HCT116 (cell line): ENCODE results near the gene LHPP.

Experiments
- POLR2A ChIP-seq: IDR thresholded peaks from 2 replicates; pipeline ENCODE4 v1.7.0; 2011; ENCODE audit warnings: borderline replicate concordance; ENCODE audit not compliant: insufficient read depth, insufficient read length; ENCODE audit errors: extremely low read depth
- POLR2AphosphoS5 ChIP-seq: IDR thresholded peaks from 2 replicates; pipeline ENCODE4 v1.6.1; 2011; ENCODE audit warnings: mild to moderate bottlenecking, low read depth, low read length, moderate library complexity
- TF ChIP-seq, protein P1 (sequence below): IDR thresholded peaks from 2 replicates; pipeline ENCODE4 v1.6.1; 2012; ENCODE audit warnings: low read depth
- TF ChIP-seq, protein P2 (sequence below), 3 experiments: fragments of 200-600 bp in 1 of 3; sonication (generic) in 1 of 3; IDR thresholded peaks in 2 of 3; conservative IDR thresholded peaks in 1 of 3; 2 replicates each; pipeline ENCODE4 v1.5.1; 2012 to 2017; ENCODE audit warnings: low read depth in 2 of 3, low read length in 2 of 3, antibody characterized with exemption in 1 of 3, borderline replicate concordance in 1 of 3, control low read depth in 1 of 3, mild to moderate bottlenecking in 1 of 3, mixed read lengths in 1 of 3, mixed run types in 1 of 3, moderate library complexity in 1 of 3; ENCODE audit not compliant: insufficient read depth in 1 of 3

DNA sequence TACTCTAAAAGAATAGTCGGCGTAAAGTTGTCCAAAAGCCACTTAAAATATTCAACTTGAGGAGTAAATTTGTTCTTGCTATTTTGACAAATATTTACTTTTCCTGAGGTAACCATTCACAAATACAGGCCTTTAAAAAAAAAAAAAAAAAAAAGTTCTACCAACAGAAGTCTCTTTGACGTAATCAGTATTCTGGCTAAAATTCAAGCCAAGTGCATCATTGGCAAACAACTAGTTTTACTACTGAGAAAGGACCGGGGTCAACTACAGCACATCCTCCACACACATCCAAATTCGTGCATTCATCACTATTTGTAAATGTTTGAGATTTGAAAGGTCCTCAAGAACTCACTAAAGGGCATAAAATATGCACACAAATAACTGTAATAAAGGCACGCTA, 44.9 kb upstream of the LHPP start:
- TF ChIP-seq, protein P1, sequence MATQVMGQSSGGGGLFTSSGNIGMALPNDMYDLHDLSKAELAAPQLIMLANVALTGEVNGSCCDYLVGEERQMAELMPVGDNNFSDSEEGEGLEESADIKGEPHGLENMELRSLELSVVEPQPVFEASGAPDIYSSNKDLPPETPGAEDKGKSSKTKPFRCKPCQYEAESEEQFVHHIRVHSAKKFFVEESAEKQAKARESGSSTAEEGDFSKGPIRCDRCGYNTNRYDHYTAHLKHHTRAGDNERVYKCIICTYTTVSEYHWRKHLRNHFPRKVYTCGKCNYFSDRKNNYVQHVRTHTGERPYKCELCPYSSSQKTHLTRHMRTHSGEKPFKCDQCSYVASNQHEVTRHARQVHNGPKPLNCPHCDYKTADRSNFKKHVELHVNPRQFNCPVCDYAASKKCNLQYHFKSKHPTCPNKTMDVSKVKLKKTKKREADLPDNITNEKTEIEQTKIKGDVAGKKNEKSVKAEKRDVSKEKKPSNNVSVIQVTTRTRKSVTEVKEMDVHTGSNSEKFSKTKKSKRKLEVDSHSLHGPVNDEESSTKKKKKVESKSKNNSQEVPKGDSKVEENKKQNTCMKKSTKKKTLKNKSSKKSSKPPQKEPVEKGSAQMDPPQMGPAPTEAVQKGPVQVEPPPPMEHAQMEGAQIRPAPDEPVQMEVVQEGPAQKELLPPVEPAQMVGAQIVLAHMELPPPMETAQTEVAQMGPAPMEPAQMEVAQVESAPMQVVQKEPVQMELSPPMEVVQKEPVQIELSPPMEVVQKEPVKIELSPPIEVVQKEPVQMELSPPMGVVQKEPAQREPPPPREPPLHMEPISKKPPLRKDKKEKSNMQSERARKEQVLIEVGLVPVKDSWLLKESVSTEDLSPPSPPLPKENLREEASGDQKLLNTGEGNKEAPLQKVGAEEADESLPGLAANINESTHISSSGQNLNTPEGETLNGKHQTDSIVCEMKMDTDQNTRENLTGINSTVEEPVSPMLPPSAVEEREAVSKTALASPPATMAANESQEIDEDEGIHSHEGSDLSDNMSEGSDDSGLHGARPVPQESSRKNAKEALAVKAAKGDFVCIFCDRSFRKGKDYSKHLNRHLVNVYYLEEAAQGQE, result no peak
- TF ChIP-seq POLR2A (no peak), POLR2AphosphoS5 (no peak)
- TF ChIP-seq, protein P2, sequence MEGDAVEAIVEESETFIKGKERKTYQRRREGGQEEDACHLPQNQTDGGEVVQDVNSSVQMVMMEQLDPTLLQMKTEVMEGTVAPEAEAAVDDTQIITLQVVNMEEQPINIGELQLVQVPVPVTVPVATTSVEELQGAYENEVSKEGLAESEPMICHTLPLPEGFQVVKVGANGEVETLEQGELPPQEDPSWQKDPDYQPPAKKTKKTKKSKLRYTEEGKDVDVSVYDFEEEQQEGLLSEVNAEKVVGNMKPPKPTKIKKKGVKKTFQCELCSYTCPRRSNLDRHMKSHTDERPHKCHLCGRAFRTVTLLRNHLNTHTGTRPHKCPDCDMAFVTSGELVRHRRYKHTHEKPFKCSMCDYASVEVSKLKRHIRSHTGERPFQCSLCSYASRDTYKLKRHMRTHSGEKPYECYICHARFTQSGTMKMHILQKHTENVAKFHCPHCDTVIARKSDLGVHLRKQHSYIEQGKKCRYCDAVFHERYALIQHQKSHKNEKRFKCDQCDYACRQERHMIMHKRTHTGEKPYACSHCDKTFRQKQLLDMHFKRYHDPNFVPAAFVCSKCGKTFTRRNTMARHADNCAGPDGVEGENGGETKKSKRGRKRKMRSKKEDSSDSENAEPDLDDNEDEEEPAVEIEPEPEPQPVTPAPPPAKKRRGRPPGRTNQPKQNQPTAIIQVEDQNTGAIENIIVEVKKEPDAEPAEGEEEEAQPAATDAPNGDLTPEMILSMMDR (IDR thresholded peaks at IDR 0.05 in 2 of 3, conservative IDR thresholded peaks at IDR 0.05 in 1 of 3; ENCODE audit: borderline replicate concordance in 1 of 3, insufficient read depth in 1 of 3, low read depth in 2 of 3, low read length in 2 of 3), result no peak
